Caco-2 (cell line): ENCODE data around the gene SLC35A1. TPM values are rescaled to one million over a fixed set of nuclear protein-coding genes. Genes with fewer than 3 reads are reported as not detected.
A peak's percentile ranks its signal among the peaks of the same experiment; 100 is the strongest.

Experiments used
- Bru-seq: library from RNA; stranded (reverse); fragments of 400-500 nt; gene quantifications from one replicate; lab custom pipeline; 2021; lab: Mats Ljungman, UMichigan
- BruChase-seq, 2 experiments: library from RNA; stranded (reverse); fragments of 400-500 nt; gene quantifications; one replicate each; lab custom pipeline; 2021; lab: Mats Ljungman, UMichigan
- BruUV-seq: library from RNA; stranded (reverse); fragments of 400-500 nt; replicated peaks from 2 replicates; lab custom pipeline; 2021; lab: Mats Ljungman, UMichigan
- CTCF ChIA-PET: fragments of 300-600 bp; sonication (Branson Sonifier 250); formaldehyde crosslinking; loops from one replicate; lab custom pipeline; 2022; ENCODE audit warnings: antibody characterized with exemption; lab: Charles Lee
- POLR2A ChIA-PET: fragments of 300-600 bp; sonication (Branson Sonifier 250); formaldehyde crosslinking; loops from one replicate; lab custom pipeline; 2022; ENCODE audit warnings: antibody characterized with exemption; lab: Charles Lee
- DNase-seq, 2 experiments: peaks; one replicate each; pipeline versions ENCODE4 v3.0.0 to v3.0.0-alpha.2; 2020 to 2022
- H3K27me3 ChIP-seq: replicated peaks from 2 replicates; pipeline ENCODE4 v1.6.0; 2011; ENCODE audit warnings: low read length; ENCODE audit not compliant: control insufficient read depth, insufficient read depth
- H3K36me3 ChIP-seq: 2 replicates; pipeline ENCODE4 v1.5.1; 2011; ENCODE audit warnings: low read length; ENCODE audit not compliant: control insufficient read depth, insufficient read depth
- H3K4me1 ChIP-seq: fragments of 250-450 bp; sonication (Bioruptor Pico); 2 replicates; pipeline ENCODE4 v1.5.1; 2020; ENCODE audit warnings: mild to moderate bottlenecking
- H3K4me3 ChIP-seq: 2 replicates; pipeline ENCODE4 v1.5.1; 2011; ENCODE audit warnings: low read depth, mild to moderate bottlenecking, control low read depth, low read length
- H3K9me3 ChIP-seq: fragments of 250-450 bp; sonication (Bioruptor Pico); 2 replicates; pipeline ENCODE4 v1.5.1; 2020; ENCODE audit warnings: mild to moderate bottlenecking, moderate library complexity
- H3K27ac Mint-ChIP-seq: one replicate; pipeline ENCODE4 v1.8.0; 2022; ENCODE audit warnings: mixed read lengths; ENCODE audit not compliant: unreplicated experiment
- H3K27me3 Mint-ChIP-seq: one replicate; pipeline ENCODE4 v1.8.0; 2022; ENCODE audit warnings: mixed read lengths; ENCODE audit not compliant: insufficient read depth, unreplicated experiment
- H3K36me3 Mint-ChIP-seq: one replicate; pipeline ENCODE4 v1.8.0; 2022; ENCODE audit warnings: mild to moderate bottlenecking, mixed read lengths; ENCODE audit not compliant: insufficient read depth, unreplicated experiment
- H3K4me1 Mint-ChIP-seq: one replicate; pipeline ENCODE4 v1.8.0; 2022; ENCODE audit warnings: low read depth, mixed read lengths; ENCODE audit not compliant: unreplicated experiment
- H3K4me3 Mint-ChIP-seq: one replicate; pipeline ENCODE4 v1.8.0; 2022; ENCODE audit warnings: mild to moderate bottlenecking, moderate library complexity, mixed read lengths; ENCODE audit not compliant: unreplicated experiment
- H3K9me3 Mint-ChIP-seq: one replicate; pipeline ENCODE4 v1.8.0; 2022; ENCODE audit warnings: mixed read lengths; ENCODE audit not compliant: unreplicated experiment
- CTCF ChIP-seq, 2 experiments: fragments of 200-600 bp in 1 of 2; IDR thresholded peaks; 1 replicate in 1 of 2; 2 replicates in 1 of 2; pipeline versions ENCODE4 v1.5.1 to v1.8.0; 2011 to 2022; ENCODE audit warnings: antibody characterized with exemption in 1 of 2, control low read depth in 1 of 2, inconsistent platforms in 1 of 2, low read depth in 1 of 2, low read length in 1 of 2, mild to moderate bottlenecking in 1 of 2, moderate library complexity in 1 of 2; ENCODE audit not compliant: insufficient read depth in 1 of 2, severe bottlenecking in 1 of 2, unreplicated experiment in 1 of 2
- intact Hi-C: fragments of 100-400 bp; cut with micrococcal nuclease; formaldehyde crosslinking; loops from one replicate; pipeline ENCODE4 v1.10.0; 2022; ENCODE audit not compliant: unreplicated experiment
- long read RNA-seq: library from polyadenylated mRNA; stranded (forward); transcript quantifications from one replicate; pipeline ENCODE4 v2.0.0, GENCODE V29; 2022
- total RNA-seq: library from RNA; stranded (reverse); gene quantifications from 2 replicates; pipeline ENCODE4 v1.2.3, GENCODE V29; 2022

SLC35A1 gene
- total RNA-seq (12.3 and 12.7 TPM in 2 replicates), Bru-seq, nascent RNA (percentile 66 among the genes with signal in this experiment), BruChase-seq, experiment 1, labeled RNA remaining after a 2-hour chase (percentile 81 among the genes with signal in this experiment), BruChase-seq, experiment 2, labeled RNA remaining after a 6-hour chase (percentile 80 among the genes with signal in this experiment)
- long read RNA-seq, transcript SLC35A1-201 (8 exons, 1,851 nt), result major isoform, 21 of 43 reads
- long read RNA-seq, partial matches to known transcripts, result 3 of 43 reads
- long read RNA-seq, other reads (novel, unspliced or antisense), result 19 of 43 reads

- TF ChIP-seq CTCF (IDR thresholded peaks at IDR 0.05; ENCODE audit: insufficient read depth in 1 of 2, low read depth in 1 of 2, low read length in 1 of 2, severe bottlenecking in 1 of 2, unreplicated experiment in 1 of 2), result peak; percentile 14 to 25
- Mint-ChIP-seq H3K36me3 (no peaks in the 10 kb centered on the region), H3K9me3 (no peaks in the 10 kb centered on the region), H3K27me3 (peaks cover 2% of the 10 kb centered on the region), H3K4me3 (peak within 1 kb of the TSS; percentile 84), H3K27ac (peak within 1 kb of the TSS; percentile 93), H3K4me1 (no peaks in the 10 kb centered on the region)
- H3K9me3 ChIP-seq, result no peaks in the 10 kb centered on the region
- intact Hi-C loops, result loop anchor here (1.0 to 10.0 kb wide), 6 partner anchors 65 to 408 kb away; partner anchors contain the start of genes CFAP206, SMIM8 and ZNF292
- no peaks in the 10 kb centered on the region for H3K36me3 ChIP-seq
- H3K4me3 ChIP-seq, result peak within 1 kb of the TSS; percentile 84
- no TSS peak for BruUV-seq
- no peaks in the 10 kb centered on the region for H3K4me1 ChIP-seq
- peak; percentile 73 to 86 for DNase-seq
- ChIA-PET CTCF (no interaction called here), POLR2A (interaction anchor here (0.6 kb wide), 1 partner anchor 57 kb away, joined by 3 read pairs; no protein-coding TSS in a partner anchor)
- no peaks in the 10 kb centered on the region for H3K27me3 ChIP-seq
These were observed at the start of gene SLC35A1 for GRCh38 chr6:87472525-87473418. Gene SLC35A1, plus strand, starts transcription at chr6:87472974. Its CDS starts 30 bp downstream, at chr6:87473004.

- Histone ChIP-seq H3K36me3 (no peaks in the 10 kb centered on the region), H3K4me3 (no peak overlapping the region), H3K9me3 (no peaks in the 10 kb centered on the region), H3K27me3 (no peaks in the 10 kb centered on the region), H3K4me1 (peaks cover 14% of the 10 kb centered on the region)
- Mint-ChIP-seq H3K27me3 (peaks cover 5% of the 10 kb centered on the region), H3K27ac (no peak overlapping the region), H3K36me3 (no peaks in the 10 kb centered on the region), H3K9me3 (no peaks in the 10 kb centered on the region), H3K4me3 (no peak overlapping the region), H3K4me1 (peaks cover 4% of the 10 kb centered on the region)
- intact Hi-C loops, result no loop called here
- ChIA-PET CTCF (no interaction called here), POLR2A (no interaction called here)
- no TSS peak for BruUV-seq
- no peak for DNase-seq
- no peak for TF ChIP-seq CTCF (IDR thresholded peaks at IDR 0.05; ENCODE audit: insufficient read depth in 1 of 2, low read depth in 1 of 2, low read length in 1 of 2, severe bottlenecking in 1 of 2, unreplicated experiment in 1 of 2)
These were observed 46.0 kb upstream of the SLC35A1 start for GRCh38 chr6:87426789-87427188.

GRCh38 chr6:87430499-87430898 is 42.3 kb upstream of the SLC35A1 start:
- Mint-ChIP-seq H3K27me3 (peaks cover 9% of the 10 kb centered on the region), H3K36me3 (no peaks in the 10 kb centered on the region), H3K9me3 (no peaks in the 10 kb centered on the region), H3K4me3 (no peak overlapping the region), H3K4me1 (no peaks in the 10 kb centered on the region), H3K27ac (no peak overlapping the region)
- ChIA-PET POLR2A (no interaction called here), CTCF (no interaction called here)
- intact Hi-C loops, result no loop called here
- 0 out of 2 replicates have a peak, but pooled peaks cover 2% of the 10 kb centered on the region for H3K4me1 ChIP-seq
- no peaks in the 10 kb centered on the region for H3K27me3 ChIP-seq
- no peaks in the 10 kb centered on the region for H3K9me3 ChIP-seq
- no peak for TF ChIP-seq CTCF (IDR thresholded peaks at IDR 0.05; ENCODE audit: insufficient read depth in 1 of 2, low read depth in 1 of 2, low read length in 1 of 2, severe bottlenecking in 1 of 2, unreplicated experiment in 1 of 2)
- no peaks in the 10 kb centered on the region for H3K36me3 ChIP-seq
- no peak overlapping the region for H3K4me3 ChIP-seq
- no TSS peak for BruUV-seq
- DNase-seq, result no peak
